Small intestine (tissue), 7 donors: Measurements from ENCODE around the gene FILIP1. TPM values are rescaled to one million over a fixed set of nuclear protein-coding genes. Genes with fewer than 3 reads are reported as not detected.
A peak's percentile ranks its signal among the peaks of the same experiment; 100 is the strongest.

Source experiments
- DNase-seq, 2 donors: peaks; one replicate each; pipeline versions ENCODE4 v3.0.0 to v3.0.0-alpha.2; 2013
- FAIRE-seq: peaks from 2 replicates; lab custom pipeline; 2012; peaks lifted over from hg19 to GRCh38; lab: Jason Lieb, UNC
- H3K27ac ChIP-seq, 3 donors: one replicate each; pipeline ENCODE4 v1.5.1; 2013; ENCODE audit warnings: low read length in 2 of 3, mild to moderate bottlenecking in 2 of 3, control low read depth in 1 of 3, inconsistent platforms in 1 of 3, low read depth in 1 of 3, moderate library complexity in 1 of 3
- H3K27me3 ChIP-seq, 3 donors: one replicate each; pipeline ENCODE4 v1.6.1; 2013; ENCODE audit warnings: low read length in 3 of 3, inconsistent platforms in 1 of 3; ENCODE audit not compliant: control insufficient read depth in 3 of 3, insufficient read depth in 3 of 3
- H3K36me3 ChIP-seq, 3 donors: one replicate each; pipeline ENCODE4 v1.6.1; 2013; ENCODE audit warnings: low read length in 3 of 3, inconsistent platforms in 1 of 3, low read depth in 1 of 3, mild to moderate bottlenecking in 1 of 3, moderate library complexity in 1 of 3; ENCODE audit not compliant: control insufficient read depth in 3 of 3, insufficient read depth in 2 of 3
- H3K4me1 ChIP-seq, 3 donors: one replicate each; pipeline ENCODE4 v1.6.1; 2013; ENCODE audit warnings: low read length in 2 of 3, inconsistent platforms in 1 of 3, low read depth in 1 of 3, mild to moderate bottlenecking in 1 of 3, moderate library complexity in 1 of 3; ENCODE audit not compliant: control insufficient read depth in 3 of 3, insufficient read depth in 2 of 3
- H3K4me3 ChIP-seq, 3 donors: one replicate each; pipeline ENCODE4 v1.5.1; 2013; ENCODE audit warnings: low read length in 3 of 3, control low read depth in 1 of 3, inconsistent platforms in 1 of 3, low read depth in 1 of 3, mild to moderate bottlenecking in 1 of 3, moderate library complexity in 1 of 3
- H3K9me3 ChIP-seq, 2 donors: one replicate each; pipeline ENCODE4 v1.6.1; 2013; ENCODE audit warnings: low read depth in 1 of 2, low read length in 1 of 2; ENCODE audit not compliant: control insufficient read depth in 2 of 2, insufficient read depth in 1 of 2
- WGBS, 3 donors: extraction: QIAGEN DNeasy Blood & Tissue Kit; methylation state at CpG; one replicate each; pipeline ENCODE4 v1.1.7; 2013; 5-methylcytosine and 5-hydroxymethylcytosine counted together
- polyA plus RNA-seq, 4 donors: library from polyadenylated mRNA; stranded (reverse) in 3 of 4; unstranded in 1 of 4; fragments of 200-250 nt in 3 of 4; fragments of 120-200 nt in 1 of 4; gene quantifications; one replicate each; pipeline versions ENCODE4 v1.2.1 to v1.2.3, GENCODE V29; 2013
- donor health status: healthy with polysubstance abuse.
- donor health status: control.
- donor health status: control.
- donor health status: Bipolar disorder and iron deficiency.
- donor health status: healthy.

Gene FILIP1
- polyA plus RNA-seq, 4 donors = 0.54 to 1.8 (median 1.4) TPM; not detected in 1

- DNase-seq = no peak
- H3K4me3 ChIP-seq = peak overlapping the region; percentile 51 to 87 (median 80)
- WGBS, 3 donors = 17 to 19% (median 18%) methylated on average over 15 of the region's 15 CpGs
- no peaks in the 10 kb centered on the region for H3K9me3 ChIP-seq
- H3K27ac ChIP-seq = peak overlapping the region; percentile 92 to 98 (median 92)
- peaks cover 0 to 3% (median 2%) of the 10 kb centered on the region in 3 donors for H3K4me1 ChIP-seq
- H3K27me3 ChIP-seq = no peaks in the 10 kb centered on the region
- FAIRE-seq = no peak
- H3K36me3 ChIP-seq = peaks cover 0 to 5% (median 1%) of the 10 kb centered on the region in 3 donors
Measured at GRCh38 chr6:75244063-75244584, 249.5 kb downstream of the FILIP1 start.

GRCh38 chr6:75243333-75244062, 250.1 kb downstream of the FILIP1 start, which contains the start of gene COX7A2:
TSS of gene COX7A2 (minus strand) at chr6:75243801. CDS start at chr6:75243734, 67 bp downstream.
- WGBS, 3 donors = 0 to 1% (median 0%) methylated on average over 36 of the region's 36 CpGs
- Histone ChIP-seq H3K36me3 (peaks cover 3 to 11% (median 4%) of the 10 kb centered on the region in 3 donors), H3K9me3 (no peaks in the 10 kb centered on the region), H3K27ac (peak within 1 kb of the TSS; percentile 92 to 98 (median 92)), H3K4me1 (peaks cover 0 to 3% (median 2%) of the 10 kb centered on the region in 3 donors), H3K27me3 (no peaks in the 10 kb centered on the region), H3K4me3 (peak within 1 kb of the TSS; percentile 65 to 87 (median 80))
- FAIRE-seq (peak; percentile 30), DNase-seq (peak; percentile 96 to 98)

Other genes with a start within 250 kb of the FILIP1 start
- gene COX7A2, start 250.0 kb downstream of the FILIP1 start, polyA plus RNA-seq = 1,000 to 10,000 TPM in 2 of 4 donors, 100 to 1,000 TPM in 2; 214 to 1,298 (median 910) TPM
- 10 to 100 TPM; 13.0 to 75.9 (median 23.2) TPM for gene TMEM30A, start 209.0 kb downstream of the FILIP1 start, polyA plus RNA-seq
- gene SENP6, start 108.1 kb upstream of the FILIP1 start, polyA plus RNA-seq = 10 to 100 TPM; 25.3 to 87.2 (median 27.4) TPM